HepG2 (cell line): ENCODE results near the gene CNNM2. TPM values are rescaled to one million over a fixed set of nuclear protein-coding genes. Genes with fewer than 3 reads are reported as not detected.

Source experiments
- ARID4A ChIP-seq: sonication (generic); formaldehyde crosslinking; IDR thresholded peaks from 2 replicates; pipeline ENCODE4 v1.5.0; 2020; ENCODE audit warnings: mild to moderate bottlenecking, missing genetic modification reagents, borderline replicate concordance
- CAMTA2 ChIP-seq: sonication (generic); formaldehyde crosslinking; IDR thresholded peaks from 2 replicates; pipeline ENCODE4 v1.4.0; 2020; ENCODE audit warnings: mild to moderate bottlenecking, missing genetic modification reagents, borderline replicate concordance
- CBX5 ChIP-seq: sonication (generic); formaldehyde crosslinking; IDR thresholded peaks from 2 replicates; pipeline ENCODE4 v1.4.0; 2020; ENCODE audit warnings: missing genetic modification reagents, borderline replicate concordance
- HIC2 ChIP-seq: sonication (generic); formaldehyde crosslinking; IDR thresholded peaks from 2 replicates; pipeline ENCODE4 v1.9.0; 2022; ENCODE audit warnings: low read depth, missing genetic modification reagents
- NFIB ChIP-seq: sonication (generic); formaldehyde crosslinking; IDR thresholded peaks from 2 replicates; pipeline ENCODE4 v1.9.0; 2021; ENCODE audit warnings: missing genetic modification reagents, mild to moderate bottlenecking, borderline replicate concordance
- NPAS2 ChIP-seq: sonication (generic); formaldehyde crosslinking; IDR thresholded peaks from 2 replicates; pipeline ENCODE4 v1.8.0; 2022; ENCODE audit warnings: mild to moderate bottlenecking, missing genetic modification reagents, borderline replicate concordance
- ZBTB14 ChIP-seq: sonication (generic); formaldehyde crosslinking; IDR thresholded peaks from 2 replicates; pipeline ENCODE4 v1.4.0; 2020; ENCODE audit warnings: missing genetic modification reagents
- ZNF367 ChIP-seq: sonication (generic); formaldehyde crosslinking; IDR thresholded peaks from 2 replicates; pipeline ENCODE4 v1.4.0; 2020; ENCODE audit warnings: missing genetic modification reagents, borderline replicate concordance
- ZNF441 ChIP-seq: sonication (generic); formaldehyde crosslinking; IDR thresholded peaks from 2 replicates; pipeline ENCODE4 v1.7.0; 2021; ENCODE audit warnings: missing genetic modification reagents, borderline replicate concordance
- ZNF792 ChIP-seq: IDR thresholded peaks from 2 replicates; pipeline ENCODE4 v1.6.1; 2016
- polyA plus RNA-seq, 8 experiments: library from polyadenylated mRNA; depleted of rRNA in 3 of 8; stranded (reverse) in 7 of 8; unstranded in 1 of 8; fragments of >200 nt; fragmentation: Illumina TruSeq in 4 of 8; extraction: Trizol in 4 of 8; gene quantifications; 2 replicates each; pipeline versions ENCODE4 v1.2.1 to v1.2.3, GENCODE V29; 2011 to 2016; ENCODE audit warnings: low read depth in 4 of 8, missing spikeins in 1 of 8, mixed read lengths in 1 of 8; ENCODE audit not compliant: insufficient read depth in 1 of 8
- total RNA-seq, 5 experiments: library from RNA; depleted of rRNA; stranded (reverse); fragments of >200 nt; fragmentation: Illumina TruSeq; extraction: Trizol; gene quantifications; 2 replicates each; pipeline ENCODE4 v1.2.3, GENCODE V29; 2016; ENCODE audit warnings: low read depth in 1 of 5
- TF ChIP-seq, protein P1 (sequence below): sonication (generic); formaldehyde crosslinking; IDR thresholded peaks from 2 replicates; pipeline ENCODE4 v1.5.0; 2020; ENCODE audit warnings: missing genetic modification reagents
- TF ChIP-seq, protein P2 (sequence below): sonication (generic); formaldehyde crosslinking; IDR thresholded peaks from 2 replicates; pipeline ENCODE4 v1.4.0; 2020; ENCODE audit warnings: mild to moderate bottlenecking, missing genetic modification reagents
- TF ChIP-seq, protein P3 (sequence below): sonication (generic); formaldehyde crosslinking; IDR thresholded peaks from 2 replicates; pipeline ENCODE4 v1.8.1; 2023; ENCODE audit warnings: mild to moderate bottlenecking, missing genetic modification reagents

CNNM2 gene
- total and polyA plus RNA-seq, 2 of the 13 experiments (the other 11 are each of a cell fraction or from before 2014, with no cell fraction given), result 7.1 to 9.0 TPM

GRCh38 chr10:102919246-102919959 lies 1.3 kb downstream of the CNNM2 start (continued):
- TF ChIP-seq ARID4A (CRISPR knock-in tag), result peak; percentile 41; the same call in 1 of the 2 replicates
- no peak for TF ChIP-seq HIC2 (CRISPR knock-in tag)
- no peak for TF ChIP-seq NPAS2 (CRISPR knock-in tag)
- TF ChIP-seq ZNF792 (CRISPR knock-in tag), result peak; percentile 48; the same call in 1 of the 2 replicates
- TF ChIP-seq ZNF367 (CRISPR knock-in tag), result no peak
- no peak for TF ChIP-seq ZBTB14 (CRISPR knock-in tag)
- no peak for TF ChIP-seq CAMTA2
- TF ChIP-seq NFIB (CRISPR knock-in tag), result no peak
- TF ChIP-seq, protein P1, sequence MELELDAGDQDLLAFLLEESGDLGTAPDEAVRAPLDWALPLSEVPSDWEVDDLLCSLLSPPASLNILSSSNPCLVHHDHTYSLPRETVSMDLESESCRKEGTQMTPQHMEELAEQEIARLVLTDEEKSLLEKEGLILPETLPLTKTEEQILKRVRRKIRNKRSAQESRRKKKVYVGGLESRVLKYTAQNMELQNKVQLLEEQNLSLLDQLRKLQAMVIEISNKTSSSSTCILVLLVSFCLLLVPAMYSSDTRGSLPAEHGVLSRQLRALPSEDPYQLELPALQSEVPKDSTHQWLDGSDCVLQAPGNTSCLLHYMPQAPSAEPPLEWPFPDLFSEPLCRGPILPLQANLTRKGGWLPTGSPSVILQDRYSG (CRISPR knock-in tag), result no peak
- no peak for TF ChIP-seq CBX5
- no peak for TF ChIP-seq ZNF441
- TF ChIP-seq, protein P2, sequence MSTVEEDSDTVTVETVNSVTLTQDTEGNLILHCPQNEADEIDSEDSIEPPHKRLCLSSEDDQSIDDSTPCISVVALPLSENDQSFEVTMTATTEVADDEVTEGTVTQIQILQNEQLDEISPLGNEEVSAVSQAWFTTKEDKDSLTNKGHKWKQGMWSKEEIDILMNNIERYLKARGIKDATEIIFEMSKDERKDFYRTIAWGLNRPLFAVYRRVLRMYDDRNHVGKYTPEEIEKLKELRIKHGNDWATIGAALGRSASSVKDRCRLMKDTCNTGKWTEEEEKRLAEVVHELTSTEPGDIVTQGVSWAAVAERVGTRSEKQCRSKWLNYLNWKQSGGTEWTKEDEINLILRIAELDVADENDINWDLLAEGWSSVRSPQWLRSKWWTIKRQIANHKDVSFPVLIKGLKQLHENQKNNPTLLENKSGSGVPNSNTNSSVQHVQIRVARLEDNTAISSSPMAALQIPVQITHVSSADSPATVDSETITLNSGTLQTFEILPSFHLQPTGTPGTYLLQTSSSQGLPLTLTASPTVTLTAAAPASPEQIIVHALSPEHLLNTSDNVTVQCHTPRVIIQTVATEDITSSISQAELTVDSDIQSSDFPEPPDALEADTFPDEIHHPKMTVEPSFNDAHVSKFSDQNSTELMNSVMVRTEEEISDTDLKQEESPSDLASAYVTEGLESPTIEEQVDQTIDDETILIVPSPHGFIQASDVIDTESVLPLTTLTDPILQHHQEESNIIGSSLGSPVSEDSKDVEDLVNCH (CRISPR knock-in tag), result no peak
- TF ChIP-seq, protein P3, sequence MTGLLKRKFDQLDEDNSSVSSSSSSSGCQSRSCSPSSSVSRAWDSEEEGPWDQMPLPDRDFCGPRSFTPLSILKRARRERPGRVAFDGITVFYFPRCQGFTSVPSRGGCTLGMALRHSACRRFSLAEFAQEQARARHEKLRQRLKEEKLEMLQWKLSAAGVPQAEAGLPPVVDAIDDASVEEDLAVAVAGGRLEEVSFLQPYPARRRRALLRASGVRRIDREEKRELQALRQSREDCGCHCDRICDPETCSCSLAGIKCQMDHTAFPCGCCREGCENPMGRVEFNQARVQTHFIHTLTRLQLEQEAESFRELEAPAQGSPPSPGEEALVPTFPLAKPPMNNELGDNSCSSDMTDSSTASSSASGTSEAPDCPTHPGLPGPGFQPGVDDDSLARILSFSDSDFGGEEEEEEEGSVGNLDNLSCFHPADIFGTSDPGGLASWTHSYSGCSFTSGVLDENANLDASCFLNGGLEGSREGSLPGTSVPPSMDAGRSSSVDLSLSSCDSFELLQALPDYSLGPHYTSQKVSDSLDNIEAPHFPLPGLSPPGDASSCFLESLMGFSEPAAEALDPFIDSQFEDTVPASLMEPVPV (CRISPR knock-in tag), result no peak; the same call in 1 of the 2 replicates
